PC-9 (cell line): ENCODE measurements around the gene STARD10.

Experiments used
- EZH2 ChIP-seq: fragments of 200-600 bp; sonication (generic); IDR thresholded peaks from 2 replicates; pipeline ENCODE4 v1.8.0; 2017; ENCODE audit warnings: antibody characterized with exemption, low read depth
- TF ChIP-seq, protein P1 (sequence below): fragments of 200-600 bp; sonication (generic); conservative IDR thresholded peaks from 2 replicates; pipeline ENCODE4 v1.6.1; 2017; ENCODE audit warnings: mixed run types, antibody characterized with exemption, mild to moderate bottlenecking, moderate library complexity

- TF ChIP-seq, protein P1, sequence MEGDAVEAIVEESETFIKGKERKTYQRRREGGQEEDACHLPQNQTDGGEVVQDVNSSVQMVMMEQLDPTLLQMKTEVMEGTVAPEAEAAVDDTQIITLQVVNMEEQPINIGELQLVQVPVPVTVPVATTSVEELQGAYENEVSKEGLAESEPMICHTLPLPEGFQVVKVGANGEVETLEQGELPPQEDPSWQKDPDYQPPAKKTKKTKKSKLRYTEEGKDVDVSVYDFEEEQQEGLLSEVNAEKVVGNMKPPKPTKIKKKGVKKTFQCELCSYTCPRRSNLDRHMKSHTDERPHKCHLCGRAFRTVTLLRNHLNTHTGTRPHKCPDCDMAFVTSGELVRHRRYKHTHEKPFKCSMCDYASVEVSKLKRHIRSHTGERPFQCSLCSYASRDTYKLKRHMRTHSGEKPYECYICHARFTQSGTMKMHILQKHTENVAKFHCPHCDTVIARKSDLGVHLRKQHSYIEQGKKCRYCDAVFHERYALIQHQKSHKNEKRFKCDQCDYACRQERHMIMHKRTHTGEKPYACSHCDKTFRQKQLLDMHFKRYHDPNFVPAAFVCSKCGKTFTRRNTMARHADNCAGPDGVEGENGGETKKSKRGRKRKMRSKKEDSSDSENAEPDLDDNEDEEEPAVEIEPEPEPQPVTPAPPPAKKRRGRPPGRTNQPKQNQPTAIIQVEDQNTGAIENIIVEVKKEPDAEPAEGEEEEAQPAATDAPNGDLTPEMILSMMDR, result no peak
- TF ChIP-seq EZH2, result no peak
Measured at GRCh38 chr11:72805216-72805615, 11.4 kb upstream of the STARD10 start.
